HG02642 (cell line): Measurements from ENCODE around the gene MEIS1.

Source experiments
- ATAC-seq: cut with Tn5 transposase; IDR thresholded peaks from one replicate; pipeline ENCODE4 v1.9.1; 2021; ENCODE audit warnings: mild to moderate bottlenecking; ENCODE audit not compliant: unreplicated experiment, poor library complexity

The MEIS1 gene

GRCh38 chr2:66528974-66529724 is 94.2 kb downstream of the MEIS1 start:
- no peak for ATAC-seq

GRCh38 chr2:66530651-66531050 is 95.7 kb downstream of the MEIS1 start:
- no peak for ATAC-seq

GRCh38 chr2:66531155-66531554 is 96.2 kb downstream of the MEIS1 start:
- no peak for ATAC-seq

- no peak for ATAC-seq
These were observed 96.6 kb downstream of the MEIS1 start for GRCh38 chr2:66531567-66531966.

GRCh38 chr2:66532972-66533868 is 98.3 kb downstream of the MEIS1 start:
- no peak for ATAC-seq

- no peak for ATAC-seq
These were observed 99.5 kb downstream of the MEIS1 start for GRCh38 chr2:66534461-66534860.

GRCh38 chr2:66535574-66536289 is 100.8 kb downstream of the MEIS1 start:
- no peak for ATAC-seq

- ATAC-seq: no peak
These were observed 101.4 kb downstream of the MEIS1 start for GRCh38 chr2:66536290-66536673.

GRCh38 chr2:66536997-66537396 is 102.1 kb downstream of the MEIS1 start:
- ATAC-seq: no peak

GRCh38 chr2:66538291-66538690 is 103.4 kb downstream of the MEIS1 start:
- ATAC-seq: no peak

- ATAC-seq: no peak
These were observed 104.5 kb downstream of the MEIS1 start for GRCh38 chr2:66539452-66539851.

GRCh38 chr2:66541646-66542045 is 106.7 kb downstream of the MEIS1 start:
- no peak for ATAC-seq

GRCh38 chr2:66543257-66543767 is 108.4 kb downstream of the MEIS1 start:
- no peak for ATAC-seq

- no peak for ATAC-seq
These were observed 109.3 kb downstream of the MEIS1 start for GRCh38 chr2:66544258-66544657.

- no peak for ATAC-seq
These were observed 110.3 kb downstream of the MEIS1 start for GRCh38 chr2:66545258-66545657.

GRCh38 chr2:66547118-66547517 is 112.2 kb downstream of the MEIS1 start:
- ATAC-seq: no peak

GRCh38 chr2:66547887-66548286 is 113.0 kb downstream of the MEIS1 start:
- no peak for ATAC-seq

- no peak for ATAC-seq
These were observed 113.5 kb downstream of the MEIS1 start for GRCh38 chr2:66548422-66548821.

- ATAC-seq: no peak
These were observed 115.9 kb downstream of the MEIS1 start for GRCh38 chr2:66550826-66551225.

- ATAC-seq: no peak
These were observed 118.4 kb downstream of the MEIS1 start for GRCh38 chr2:66553370-66553769.

GRCh38 chr2:66555091-66555490 is 120.2 kb downstream of the MEIS1 start:
- ATAC-seq: no peak
